ENCODE results near the gene CMIP.

The CMIP gene

GRCh38 chr16:81492965-81493754 lies 48.6 kb downstream of the CMIP start:
- Histone ChIP-seq H3K4me2 (peak overlapping the region; percentile 84 to 98 (median 92)), H3K36me3 (peaks cover 0 to 41% (median 0%) of the 10 kb centered on the region in 11 experiments; a peak in 11 of 22 replicates), H4K20me1 (peaks cover 11 to 100% (median 90%) of the 10 kb centered on the region in 11 experiments; a peak in 20 of 22 replicates), H3K27me3 (no peaks in the 10 kb centered on the region), H3K9ac (peak overlapping the region; percentile 57 to 80 (median 75); a peak in 21 of 22 replicates), H3K4me1 (peaks cover 100% of the 10 kb centered on the region in 10 experiments), H3K27ac (peak overlapping the region; percentile 37 to 90 (median 85); a peak in 20 of 22 replicates), H3K9me3 (replicated peaks in 1 of 11) (no peaks in the 10 kb centered on the region), H3K4me3 (peak overlapping the region in 2 of 10 experiments; percentile 2 to 27; a peak in 1 of 20 replicates)
- TF ChIP-seq Cebpa-rat (IDR thresholded peaks at IDR 0.05): no peak

GRCh38 chr16:81493755-81494433 lies 49.3 kb downstream of the CMIP start:
- Histone ChIP-seq H3K4me3 (peak overlapping the region in 2 of 10 experiments; percentile 12 to 29; a peak in 2 of 20 replicates), H3K36me3 (peaks cover 0 to 43% (median 5%) of the 10 kb centered on the region in 11 experiments; a peak in 10 of 22 replicates), H3K9me3 (replicated peaks in 1 of 11) (no peaks in the 10 kb centered on the region), H3K27me3 (no peaks in the 10 kb centered on the region), H3K4me1 (peaks cover 100% of the 10 kb centered on the region in 10 experiments), H4K20me1 (peaks cover 3 to 100% (median 90%) of the 10 kb centered on the region in 11 experiments; a peak in 18 of 22 replicates), H3K4me2 (peak overlapping the region; percentile 84 to 98 (median 92)), H3K27ac (peak overlapping the region; percentile 13 to 90 (median 85); a peak in 19 of 22 replicates), H3K9ac (peak overlapping the region; percentile 36 to 80 (median 75); a peak in 19 of 22 replicates)
- TF ChIP-seq Cebpa-rat (IDR thresholded peaks at IDR 0.05): no peak

- peak overlapping the region; percentile 13 to 90 (median 85); a peak in 18 of 22 replicates for H3K27ac ChIP-seq
- no peak for TF ChIP-seq Cebpa-rat (IDR thresholded peaks at IDR 0.05)
- H3K36me3 ChIP-seq: peaks cover 0 to 48% (median 5%) of the 10 kb centered on the region in 11 experiments; a peak in 10 of 22 replicates
- peaks cover 100% of the 10 kb centered on the region in 10 experiments for H3K4me1 ChIP-seq
- H4K20me1 ChIP-seq: peaks cover 0 to 100% (median 87%) of the 10 kb centered on the region in 11 experiments; a peak in 16 of 22 replicates
- H3K9ac ChIP-seq: peak overlapping the region; percentile 36 to 80 (median 75); a peak in 17 of 22 replicates
- H3K4me2 ChIP-seq: peak overlapping the region; percentile 84 to 98 (median 92)
- H3K4me3 ChIP-seq: peak overlapping the region in 2 of 10 experiments; percentile 12 to 29; a peak in 2 of 20 replicates
- H3K9me3 ChIP-seq (replicated peaks in 1 of 11): no peaks in the 10 kb centered on the region
- H3K27me3 ChIP-seq: no peaks in the 10 kb centered on the region
Observed at GRCh38 chr16:81494434-81494806, 49.8 kb downstream of the CMIP start.

GRCh38 chr16:81494888-81495287 lies 50.3 kb downstream of the CMIP start:
- Histone ChIP-seq H3K27ac (peak overlapping the region in 9 of 11 experiments; percentile 36 to 90 (median 86); a peak in 17 of 22 replicates), H3K9me3 (replicated peaks in 1 of 11) (no peaks in the 10 kb centered on the region), H3K9ac (peak overlapping the region in 10 of 11 experiments; percentile 51 to 80 (median 68); a peak in 16 of 22 replicates), H3K4me3 (peak overlapping the region in 4 of 10 experiments; percentile 10 to 59 (median 39); a peak in 4 of 20 replicates), H3K27me3 (no peaks in the 10 kb centered on the region), H3K4me2 (peak overlapping the region; percentile 84 to 98 (median 92)), H3K36me3 (peaks cover 0 to 48% (median 5%) of the 10 kb centered on the region in 11 experiments; a peak in 10 of 22 replicates), H3K4me1 (peaks cover 100% of the 10 kb centered on the region in 10 experiments), H4K20me1 (peaks cover 0 to 100% (median 82%) of the 10 kb centered on the region in 11 experiments; a peak in 16 of 22 replicates)
- TF ChIP-seq Cebpa-rat (IDR thresholded peaks at IDR 0.05): no peak

- H3K4me3 ChIP-seq: peak overlapping the region in 5 of 10 experiments; percentile 10 to 59 (median 33); a peak in 6 of 20 replicates
- H3K4me1 ChIP-seq: peaks cover 97 to 98% (median 98%) of the 10 kb centered on the region in 10 experiments
- H3K27ac ChIP-seq: peak overlapping the region in 10 of 11 experiments; percentile 17 to 90 (median 86); a peak in 18 of 22 replicates
- peak overlapping the region; percentile 84 to 98 (median 92) for H3K4me2 ChIP-seq
- TF ChIP-seq Cebpa-rat (IDR thresholded peaks at IDR 0.05): no peak
- peaks cover 0 to 96% (median 76%) of the 10 kb centered on the region in 11 experiments; a peak in 15 of 22 replicates for H4K20me1 ChIP-seq
- H3K36me3 ChIP-seq: peaks cover 0 to 44% (median 5%) of the 10 kb centered on the region in 11 experiments; a peak in 10 of 22 replicates
- peak overlapping the region; percentile 3 to 80 (median 60); a peak in 17 of 22 replicates for H3K9ac ChIP-seq
- H3K9me3 ChIP-seq (replicated peaks in 1 of 11): no peaks in the 10 kb centered on the region
- H3K27me3 ChIP-seq: no peaks in the 10 kb centered on the region
Observed at GRCh38 chr16:81495321-81496234, 51.0 kb downstream of the CMIP start.

- H3K27me3 ChIP-seq: no peaks in the 10 kb centered on the region
- peak overlapping the region in 6 of 11 experiments; percentile 38 to 64 (median 56); a peak in 5 of 22 replicates for H3K9ac ChIP-seq
- H3K4me3 ChIP-seq: peak overlapping the region in 3 of 10 experiments; percentile 13 to 41 (median 29); a peak in 1 of 20 replicates
- peaks cover 3 to 96% (median 76%) of the 10 kb centered on the region in 11 experiments; a peak in 17 of 22 replicates for H4K20me1 ChIP-seq
- peak overlapping the region in 8 of 11 experiments; percentile 47 to 90 (median 86); a peak in 14 of 22 replicates for H3K27ac ChIP-seq
- H3K9me3 ChIP-seq (replicated peaks in 1 of 11): no peaks in the 10 kb centered on the region
- peaks cover 97 to 98% (median 98%) of the 10 kb centered on the region in 10 experiments for H3K4me1 ChIP-seq
- H3K36me3 ChIP-seq: peaks cover 0 to 43% (median 0%) of the 10 kb centered on the region in 11 experiments; a peak in 10 of 22 replicates
- TF ChIP-seq Cebpa-rat (IDR thresholded peaks at IDR 0.05): no peak
- peak overlapping the region; percentile 84 to 98 (median 92) for H3K4me2 ChIP-seq
Observed at GRCh38 chr16:81496321-81496720, 51.7 kb downstream of the CMIP start.

GRCh38 chr16:81496742-81497141 lies 52.1 kb downstream of the CMIP start:
- peak overlapping the region in 9 of 11 experiments; percentile 31 to 64 (median 52); a peak in 14 of 22 replicates for H3K9ac ChIP-seq
- no peak for TF ChIP-seq Cebpa-rat (IDR thresholded peaks at IDR 0.05)

More at GRCh38 chr16:81496742-81497141, 52.1 kb downstream of the CMIP start:
- H3K9me3 ChIP-seq (replicated peaks in 1 of 11): no peaks in the 10 kb centered on the region
- peaks cover 0 to 43% (median 0%) of the 10 kb centered on the region in 11 experiments; a peak in 10 of 22 replicates for H3K36me3 ChIP-seq
- H3K4me1 ChIP-seq: peaks cover 97 to 98% (median 98%) of the 10 kb centered on the region in 10 experiments
- H3K27ac ChIP-seq: peak overlapping the region in 9 of 11 experiments; percentile 47 to 90 (median 86); a peak in 15 of 22 replicates
- peak overlapping the region in 3 of 10 experiments; percentile 13 to 41 (median 29); a peak in 4 of 20 replicates for H3K4me3 ChIP-seq
- H3K27me3 ChIP-seq: no peaks in the 10 kb centered on the region
- H3K4me2 ChIP-seq: peak overlapping the region; percentile 84 to 98 (median 92)
- peaks cover 7 to 96% (median 76%) of the 10 kb centered on the region in 11 experiments; a peak in 20 of 22 replicates for H4K20me1 ChIP-seq
